Heart right ventricle (tissue), 16 donors: ENCODE results near the gene SF3A2. TPM values are rescaled to one million over a fixed set of nuclear protein-coding genes. Genes with fewer than 3 reads are reported as not detected.

ENCODE experiments used
- ATAC-seq, 8 donors: fragments of 200-7000 bp; cut with Tn5 transposase; one replicate each; pipeline ENCODE4 v1.9.1; 2020; ENCODE audit warnings: mild to moderate bottlenecking in 8 of 8, moderate library complexity in 8 of 8, moderate number of reproducible peaks in 1 of 8
- DNase-seq, 2 donors: peaks; one replicate each; pipeline ENCODE4 v3.0.0-alpha.2; 2020
- H3K27ac ChIP-seq, 10 donors: fragments of 200-600 bp; sonication (generic) in 2 of 10; one replicate each; pipeline versions ENCODE4 v1.5.0 to v1.8.0; 2020 to 2022; ENCODE audit warnings: mild to moderate bottlenecking in 3 of 10
- H3K27me3 ChIP-seq, 7 donors: fragments of 200-600 bp; one replicate each; pipeline ENCODE4 v1.8.0; 2021 to 2022; ENCODE audit warnings: mild to moderate bottlenecking in 2 of 7
- H3K36me3 ChIP-seq, 9 donors: fragments of 200-600 bp; sonication (generic) in 1 of 9; one replicate each; pipeline versions ENCODE4 v1.5.0 to v1.8.0; 2020 to 2022; ENCODE audit warnings: mild to moderate bottlenecking in 2 of 9
- H3K4me1 ChIP-seq, 9 donors: fragments of 200-600 bp; sonication (generic) in 1 of 9; one replicate each; pipeline versions ENCODE4 v1.5.0 to v1.8.0; 2020 to 2022; ENCODE audit warnings: mild to moderate bottlenecking in 4 of 9
- H3K4me3 ChIP-seq, 10 donors: fragments of 200-600 bp; sonication (generic) in 2 of 10; one replicate each; pipeline versions ENCODE4 v1.5.0 to v1.8.0; 2020 to 2022; ENCODE audit warnings: mild to moderate bottlenecking in 7 of 10, moderate library complexity in 2 of 10
- H3K9me3 ChIP-seq, 11 donors: fragments of 200-600 bp in 10 of 11; sonication (generic) in 2 of 11; one replicate each; pipeline versions ENCODE4 v1.5.0 to v1.8.0; 2013 to 2022; ENCODE audit warnings: mild to moderate bottlenecking in 2 of 11, control low read depth in 1 of 11, moderate library complexity in 1 of 11
- CTCF ChIP-seq, 9 donors: fragments of 200-600 bp; sonication (generic) in 2 of 9; IDR thresholded peaks; one replicate each; pipeline versions ENCODE4 v1.5.0 to v1.8.0; 2021 to 2022; ENCODE audit warnings: antibody characterized with exemption in 9 of 9, mild to moderate bottlenecking in 5 of 9, moderate library complexity in 1 of 9
- whole genome bisulfite sequencing, 2 donors: extraction: QIAGEN DNeasy Blood & Tissue Kit; methylation state at CpG; one replicate each; pipeline ENCODE4 v1.1.7; 2013; ENCODE audit warnings: inconsistent platforms in 1 of 2; 5-methylcytosine and 5-hydroxymethylcytosine counted together
- intact Hi-C, 10 donors: fragments of 100-400 bp; cut with DNase I; formaldehyde crosslinking; loops; one replicate each; pipeline versions ENCODE4 v1.11.1 to v1.14.2; 2022
- polyA plus RNA-seq, 2 donors: library from polyadenylated mRNA; stranded (reverse); fragments of 200-250 nt; gene quantifications; one replicate each; pipeline ENCODE4 v1.2.3, GENCODE V29; 2013
- total RNA-seq, 10 donors: library from RNA; stranded (reverse); fragmentation: NEBNext Ultra II Directional in 3 of 10; extraction: Animal tissue kit (Norgen Biotek cat#: 25700) in 3 of 10; gene quantifications; one replicate each; pipeline versions ENCODE4 v1.2.1 to v1.2.4, GENCODE V29; 2021 to 2023
- donor health status: Arrhythmogenic right ventricular cardiomyopathy.
- donor health status: ischemic (EF 13 %, LVEDD 7.1; RV severe dilation, severe dysfunction).
- donor health status: healthy with polysubstance abuse.
- donor health status: DM: no; HTN: yes; CAD: no.
- donor health status: DM: no; HTN: no; CAD: no.
- donor health status: ischemic (EF 25% LVEDD 6.9; RV normal size, moderate dysfunction).
- donor health status: ischemic (EF 25% LVEDD 5.7; RV mildly dilated, moderate dysfunction).
- donor health status: healthy.
- donor health status: DM: yes; HTN: yes; CAD: no.
- donor health status: Ischemic cardiomyopathy.
- donor health status: ischemic (EF 35%, LVEDD 5.7; RV mildly dilated, moderate dysfunction).
- donor health status: nonischemic (EF 11% LVEDD 7.7; RV severe dilation, severe dysfunction).
- donor health status: DM: yes; HTN: yes; CAD: no.
- donor health status: PGD.
- donor health status: ischemic (EF 29% LVEDD 5.4; RV normal size, mild dysfunction).
- donor health status: nonischemic (EF 23%, LVEDD 6.1; RV moderate dilation, normal function).

SF3A2 gene
- total and polyA plus RNA-seq, 12 donors = 24.6 to 47.3 (median 30.4) TPM

GRCh38 chr19:2221918-2222317 lies 14.7 kb upstream of the SF3A2 start:
- DNase-seq (no peak), ATAC-seq (peak in 2 of 8 donors; percentile 4 to 14)
- WGBS, 2 donors = 63 to 70% methylated on average over 20 of the region's 20 CpGs
- Histone ChIP-seq H3K27me3 (no peaks in the 10 kb centered on the region), H3K4me3 (no peak overlapping the region), H3K9me3 (no peaks in the 10 kb centered on the region), H3K27ac (peak overlapping the region in 1 of 10 donors; percentile 21), H3K4me1 (peaks cover 0 to 14% (median 5%) of the 10 kb centered on the region in 9 donors), H3K36me3 (peaks cover 0 to 98% (median 44%) of the 10 kb centered on the region in 9 donors)
- intact Hi-C loops = loop anchor here in 1 of 10 donors (10.0 kb wide), 1 partner anchor 47 kb away; no protein-coding TSS in a partner anchor
- peak in 7 of 9 donors; percentile 9 to 40 (median 28) for TF ChIP-seq CTCF (IDR thresholded peaks at IDR 0.05)

DNA sequence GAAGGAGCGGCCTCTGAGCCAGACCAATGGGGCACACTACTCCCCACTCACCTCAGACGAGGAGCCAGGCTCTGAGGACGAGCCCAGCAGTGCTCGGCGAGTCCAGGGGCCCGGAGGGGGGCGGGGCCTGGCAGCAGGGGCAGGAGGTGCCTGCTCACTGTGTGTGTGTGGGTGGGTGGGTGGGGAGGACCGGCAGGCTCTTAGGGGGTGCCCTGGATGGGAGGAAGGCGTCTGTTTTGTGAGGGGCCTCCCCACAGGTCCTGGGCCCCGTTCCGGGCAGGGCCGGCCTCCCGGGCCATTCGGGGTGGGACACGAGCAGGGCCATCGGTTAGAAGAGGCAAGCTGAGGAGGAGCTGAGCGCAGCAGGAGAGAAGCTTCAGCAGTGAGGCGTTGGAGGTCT lies 13.2 kb upstream of the SF3A2 start:
- H3K4me3 ChIP-seq = no peak overlapping the region
- WGBS, 2 donors = 84 to 88% methylated on average over 16 to 18 of the region's 18 CpGs
- H3K9me3 ChIP-seq = no peaks in the 10 kb centered on the region
- no peaks in the 10 kb centered on the region for H3K27me3 ChIP-seq
- DNase-seq (no peak), ATAC-seq (no peak)
- TF ChIP-seq CTCF (IDR thresholded peaks at IDR 0.05) = no peak
- no peak overlapping the region for H3K27ac ChIP-seq
- peaks cover 0 to 14% (median 5%) of the 10 kb centered on the region in 9 donors for H3K4me1 ChIP-seq
- intact Hi-C loops = loop anchor here in 1 of 10 donors (10.0 kb wide), 1 partner anchor 49 kb away; no protein-coding TSS in a partner anchor
- H3K36me3 ChIP-seq = peaks cover under 1 to 98% (median 40%) of the 10 kb centered on the region in 9 donors

GRCh38 chr19:2223959-2224358 lies 12.7 kb upstream of the SF3A2 start:
- intact Hi-C loops = loop anchor here in 1 of 10 donors (10.0 kb wide), 1 partner anchor 49 kb away; no protein-coding TSS in a partner anchor
- DNase-seq (no peak), ATAC-seq (no peak)
- no peak for TF ChIP-seq CTCF (IDR thresholded peaks at IDR 0.05)
- Histone ChIP-seq H3K4me3 (no peak overlapping the region), H3K36me3 (peaks cover 6 to 98% (median 40%) of the 10 kb centered on the region in 9 donors), H3K27ac (no peak overlapping the region), H3K27me3 (no peaks in the 10 kb centered on the region), H3K4me1 (peaks cover 0 to 20% (median 5%) of the 10 kb centered on the region in 9 donors), H3K9me3 (no peaks in the 10 kb centered on the region)
- WGBS, 2 donors = 90 to 92% methylated on average over 14 of the region's 14 CpGs

GRCh38 chr19:2224754-2225349 lies 11.8 kb upstream of the SF3A2 start:
- Histone ChIP-seq H3K9me3 (no peaks in the 10 kb centered on the region), H3K4me1 (peaks cover 0 to 20% (median 5%) of the 10 kb centered on the region in 9 donors), H3K27ac (no peak overlapping the region), H3K27me3 (no peaks in the 10 kb centered on the region), H3K36me3 (peaks cover 6 to 98% (median 45%) of the 10 kb centered on the region in 9 donors), H3K4me3 (no peak overlapping the region)
- DNase-seq (no peak), ATAC-seq (peak in 1 of 8 donors; percentile 26)
- no peak for TF ChIP-seq CTCF (IDR thresholded peaks at IDR 0.05)
- WGBS, 2 donors = 86% methylated on average over 13 of the region's 13 CpGs
- intact Hi-C loops = loop anchor here in 1 of 10 donors (10.0 kb wide), 1 partner anchor 50 kb away; no protein-coding TSS in a partner anchor
